ENCODE measurements around the gene PATJ. TPM values are rescaled to one million over a fixed set of nuclear protein-coding genes. Genes with fewer than 3 reads are reported as not detected.

Gene PATJ
- total and polyA plus RNA-seq, 2 donors (not counting 1 experiment from before 2014, with no cell fraction given), result 8.0 to 45.3 TPM

GRCh38 chr1:62185677-62186076, 443.4 kb downstream of the PATJ start:
- Histone ChIP-seq H3K27ac (ENCODE audit: low read length in 2 of 2) (no peak overlapping the region), H3K79me2 (ENCODE audit: control insufficient read depth, insufficient read depth, low read length) (no peaks in the 10 kb centered on the region), H3K4me1 (ENCODE audit: control insufficient read depth in 2 of 2, insufficient read depth in 2 of 2, low read length in 2 of 2) (no peaks in the 10 kb centered on the region), H3K27me3 (replicated peaks in 1 of 4; ENCODE audit: control extremely low read depth in 1 of 4, control insufficient read depth in 3 of 4, insufficient read depth in 4 of 4, low read length in 3 of 4) (no peaks in the 10 kb centered on the region), H3K9me3 (ENCODE audit: control extremely low read depth in 1 of 3, control insufficient read depth in 2 of 3, insufficient read depth in 1 of 3, low read length in 2 of 3) (no peaks in the 10 kb centered on the region), H3K9ac (ENCODE audit: low read length) (no peak overlapping the region), H3K4me3 (ENCODE audit: control extremely low read depth in 1 of 5, extremely low read depth in 1 of 5, insufficient read depth in 1 of 5, low read depth in 2 of 5, low read length in 4 of 5) (no peak overlapping the region), H2AFZ (ENCODE audit: insufficient read depth, low read depth, low read length, poor library complexity, severe bottlenecking) (no peak overlapping the region), H3K36me3 (replicated peaks in 1 of 2; ENCODE audit: control extremely low read depth in 1 of 2, control insufficient read depth in 1 of 2, extremely low read depth in 1 of 2, insufficient read depth in 2 of 2, low read length in 1 of 2) (no peaks in the 10 kb centered on the region), H4K20me1 (ENCODE audit: control insufficient read depth, insufficient read depth, low read length, poor library complexity, severe bottlenecking) (no peaks in the 10 kb centered on the region), H3K4me2 (replicated peaks; ENCODE audit: low read depth, low read length, poor library complexity, severe bottlenecking) (no peak overlapping the region)
- DNase-seq (no peak), ATAC-seq (ENCODE audit: low read depth) (no peak)
- intact Hi-C loops (cut with micrococcal nuclease), result no loop called here
- H3K9me3 Mint-ChIP-seq (ENCODE audit: insufficient read depth), result no peaks in the 10 kb centered on the region
- CTCF ChIA-PET, result interaction anchor here (1.4 to 1.7 kb wide), 2 partner anchors 10 to 561 kb away, joined by 5 to 6 read pairs; no protein-coding TSS in a partner anchor
- no peaks in the 10 kb centered on the region for H3K4me1 Mint-ChIP-seq
- no peak overlapping the region for H3K4me3 Mint-ChIP-seq
- POLR2A ChIA-PET, result no interaction called here
- no CpG with 5 or more reads among the region's 3 CpGs for WGBS (ENCODE audit: insufficient coverage)
- peaks cover 10% of the 10 kb centered on the region for H3K27me3 Mint-ChIP-seq
- no peak overlapping the region for H3K27ac Mint-ChIP-seq
- TF ChIP-seq EZH2 (IDR thresholded peaks at IDR 0.05; ENCODE audit: borderline replicate concordance, insufficient read depth, low read depth, low read length, poor library complexity, severe bottlenecking) (no peak), CTCF (IDR thresholded peaks at IDR 0.05) (no peak)

- H3K4me3 Mint-ChIP-seq, result no peak overlapping the region
- CTCF ChIA-PET, result interaction anchor here (0.8 kb wide), 1 partner anchor 12 kb away, joined by 5 read pairs; no protein-coding TSS in a partner anchor
- H3K4me1 ChIP-seq (ENCODE audit: control insufficient read depth in 2 of 2, insufficient read depth in 2 of 2, low read length in 2 of 2), result no peaks in the 10 kb centered on the region
- POLR2A ChIA-PET, result no interaction called here
- H3K9me3 ChIP-seq (ENCODE audit: control extremely low read depth in 1 of 3, control insufficient read depth in 2 of 3, insufficient read depth in 1 of 3, low read length in 2 of 3), result no peaks in the 10 kb centered on the region
- no peaks in the 10 kb centered on the region for H3K9me3 Mint-ChIP-seq (ENCODE audit: insufficient read depth)
- H3K4me1 Mint-ChIP-seq, result no peaks in the 10 kb centered on the region
- intact Hi-C loops (cut with micrococcal nuclease), result no loop called here
- ATAC-seq (ENCODE audit: low read depth) (no peak), DNase-seq (no peak)
- no peak for TF ChIP-seq CTCF (IDR thresholded peaks at IDR 0.05)
- no peaks in the 10 kb centered on the region for H3K27me3 ChIP-seq (replicated peaks in 1 of 4; ENCODE audit: control extremely low read depth in 1 of 4, control insufficient read depth in 3 of 4, insufficient read depth in 4 of 4, low read length in 3 of 4)
- peaks cover 4% of the 10 kb centered on the region for H3K27me3 Mint-ChIP-seq
- H3K36me3 ChIP-seq (replicated peaks in 1 of 2; ENCODE audit: control extremely low read depth in 1 of 2, control insufficient read depth in 1 of 2, extremely low read depth in 1 of 2, insufficient read depth in 2 of 2, low read length in 1 of 2), result no peaks in the 10 kb centered on the region
- WGBS (ENCODE audit: insufficient coverage), result 92% methylated on average over 2 of the region's 5 CpGs
- no peak overlapping the region for H3K27ac Mint-ChIP-seq
- no peak overlapping the region for H3K4me2 ChIP-seq (replicated peaks; ENCODE audit: low read depth, low read length, poor library complexity, severe bottlenecking)
- no peak overlapping the region for H3K27ac ChIP-seq (ENCODE audit: low read length in 2 of 2)
- H4K20me1 ChIP-seq (ENCODE audit: control insufficient read depth, insufficient read depth, low read length, poor library complexity, severe bottlenecking), result no peaks in the 10 kb centered on the region
- H2AFZ ChIP-seq (ENCODE audit: insufficient read depth, low read depth, low read length, poor library complexity, severe bottlenecking), result no peak overlapping the region
- H3K79me2 ChIP-seq (ENCODE audit: control insufficient read depth, insufficient read depth, low read length), result no peaks in the 10 kb centered on the region
- no peak overlapping the region for H3K4me3 ChIP-seq (ENCODE audit: control extremely low read depth in 1 of 5, extremely low read depth in 1 of 5, insufficient read depth in 1 of 5, low read depth in 2 of 5, low read length in 4 of 5)
- H3K9ac ChIP-seq (ENCODE audit: low read length), result no peak overlapping the region
Observed at GRCh38 chr1:62187548-62187947, 445.3 kb downstream of the PATJ start.
